ENCODE results near the gene ALDH4A1.

DNA sequence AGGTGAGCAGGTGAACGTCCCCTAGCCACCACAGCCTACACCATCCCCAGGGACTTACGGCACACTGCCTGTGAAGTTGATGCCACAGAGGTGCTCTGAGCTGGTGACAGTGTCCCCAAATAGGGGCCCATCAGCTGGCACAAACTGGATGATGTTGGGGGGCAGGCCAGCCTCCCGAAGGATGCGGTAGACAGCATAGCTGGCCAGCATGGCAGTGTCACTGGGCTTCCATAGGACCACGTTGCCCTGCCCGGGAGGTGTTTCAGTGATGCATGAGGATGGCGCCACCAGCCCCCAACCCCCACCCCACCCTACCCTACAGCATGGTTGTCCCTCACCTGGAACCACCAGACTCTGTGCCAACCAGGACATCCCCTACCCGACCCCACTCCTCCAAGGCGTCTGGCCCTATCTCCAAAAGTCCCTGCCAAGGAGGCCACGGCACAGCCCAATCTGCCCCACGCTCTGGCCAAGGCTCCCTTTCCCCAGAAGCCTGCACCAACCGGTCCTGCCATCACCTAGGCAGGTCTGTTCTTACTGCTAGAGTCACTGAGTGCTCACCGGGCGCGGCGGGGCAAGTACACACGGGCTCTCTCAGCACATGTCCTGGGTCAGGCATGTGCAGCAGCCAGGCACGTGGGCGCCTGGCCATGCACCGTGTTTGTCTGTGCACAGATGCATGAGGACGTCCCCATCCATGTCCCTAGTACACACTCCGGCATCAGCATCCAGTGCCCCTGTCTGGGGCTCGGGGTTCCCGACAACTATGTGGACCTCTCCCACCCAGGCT lies 20.5 kb downstream of the ALDH4A1 start:
- TF ChIP-seq, protein P1, sequence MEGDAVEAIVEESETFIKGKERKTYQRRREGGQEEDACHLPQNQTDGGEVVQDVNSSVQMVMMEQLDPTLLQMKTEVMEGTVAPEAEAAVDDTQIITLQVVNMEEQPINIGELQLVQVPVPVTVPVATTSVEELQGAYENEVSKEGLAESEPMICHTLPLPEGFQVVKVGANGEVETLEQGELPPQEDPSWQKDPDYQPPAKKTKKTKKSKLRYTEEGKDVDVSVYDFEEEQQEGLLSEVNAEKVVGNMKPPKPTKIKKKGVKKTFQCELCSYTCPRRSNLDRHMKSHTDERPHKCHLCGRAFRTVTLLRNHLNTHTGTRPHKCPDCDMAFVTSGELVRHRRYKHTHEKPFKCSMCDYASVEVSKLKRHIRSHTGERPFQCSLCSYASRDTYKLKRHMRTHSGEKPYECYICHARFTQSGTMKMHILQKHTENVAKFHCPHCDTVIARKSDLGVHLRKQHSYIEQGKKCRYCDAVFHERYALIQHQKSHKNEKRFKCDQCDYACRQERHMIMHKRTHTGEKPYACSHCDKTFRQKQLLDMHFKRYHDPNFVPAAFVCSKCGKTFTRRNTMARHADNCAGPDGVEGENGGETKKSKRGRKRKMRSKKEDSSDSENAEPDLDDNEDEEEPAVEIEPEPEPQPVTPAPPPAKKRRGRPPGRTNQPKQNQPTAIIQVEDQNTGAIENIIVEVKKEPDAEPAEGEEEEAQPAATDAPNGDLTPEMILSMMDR (IDR thresholded peaks at IDR 0.05), result no peak
- TF ChIP-seq EP300 (IDR thresholded peaks at IDR 0.05), result no peak
- no peak for TF ChIP-seq POLR2AphosphoS5 (IDR thresholded peaks at IDR 0.05)
